Measurements from ENCODE around the gene RHBDD3.

- TF ChIP-seq CREB1 (IDR thresholded peaks at IDR 0.05) (no peak), CTCF (IDR thresholded peaks at IDR 0.05; ENCODE audit: control extremely low read depth in 1 of 3, insufficient read depth in 1 of 3, low read depth in 1 of 3, low read length in 3 of 3) (no peak), NRF1 (IDR thresholded peaks at IDR 0.05; ENCODE audit: low read depth, low read length) (no peak), USF2 (IDR thresholded peaks at IDR 0.05; ENCODE audit: low read length) (no peak), POLR2A (IDR thresholded peaks at IDR 0.05; ENCODE audit: control extremely low read depth in 1 of 2, low read depth in 2 of 2, low read length in 2 of 2) (no peak), SIN3A (conservative IDR thresholded peaks at IDR 0.05 in 1 of 2, IDR thresholded peaks at IDR 0.05 in 1 of 2; ENCODE audit: low read depth in 1 of 2, low read length in 2 of 2) (no peak)
Measured at GRCh38 chr22:29302681-29303465, 35.1 kb upstream of the RHBDD3 start.
